Skeletal muscle satellite cell (primary cell): ENCODE results near the gene NEURL1B.
"Not testable (repeated sequence)": the region's sequence is repeated elsewhere in the genome, so short reads cannot be mapped to it uniquely, and the experiment has no call there.

Experiments
- H3K27me3 ChIP-seq: 2 replicates; pipeline ENCODE4 v1.7.0; 2013; ENCODE audit warnings: low read length; ENCODE audit not compliant: control insufficient read depth, insufficient read depth
- H3K36me3 ChIP-seq: 2 replicates; pipeline ENCODE4 v1.7.0; 2013; ENCODE audit warnings: mild to moderate bottlenecking, control low read depth, low read length; ENCODE audit not compliant: insufficient read depth
- H3K4me1 ChIP-seq: 2 replicates; pipeline ENCODE4 v1.7.0; 2013; ENCODE audit warnings: low read length; ENCODE audit not compliant: control insufficient read depth, insufficient read depth
- H3K4me2 ChIP-seq: 2 replicates; pipeline ENCODE4 v1.7.0; 2013; ENCODE audit warnings: mild to moderate bottlenecking, low read length
- H3K4me3 ChIP-seq: 2 replicates; pipeline ENCODE4 v1.7.0; 2013; ENCODE audit warnings: low read length
- H3K9ac ChIP-seq: 2 replicates; pipeline ENCODE4 v1.7.0; 2013; ENCODE audit warnings: mild to moderate bottlenecking, low read depth, low read length, moderate library complexity
- H3K9me3 ChIP-seq: replicated peaks from 2 replicates; pipeline ENCODE4 v1.7.0; 2013; ENCODE audit warnings: mild to moderate bottlenecking, control low read depth, low read length

The NEURL1B gene

GRCh38 chr5:172672681-172673080, 31.6 kb downstream of the NEURL1B start:
- Histone ChIP-seq H3K27me3 (no peaks in the 10 kb centered on the region), H3K4me3 (no peak overlapping the region), H3K4me2 (no peak overlapping the region)

GRCh38 chr5:172674155-172674554, 33.1 kb downstream of the NEURL1B start:
- Histone ChIP-seq H3K4me2 (no peak overlapping the region), H3K4me3 (no peak overlapping the region), H3K9ac (no peak overlapping the region), H3K36me3 (no peaks in the 10 kb centered on the region), H3K9me3 (no peaks in the 10 kb centered on the region), H3K4me1 (no peaks in the 10 kb centered on the region), H3K27me3 (no peaks in the 10 kb centered on the region)

More at GRCh38 chr5:172672681-172673080, 31.6 kb downstream of the NEURL1B start:
- H3K36me3 ChIP-seq = no peaks in the 10 kb centered on the region
- H3K4me1 ChIP-seq = no peaks in the 10 kb centered on the region
- no peaks in the 10 kb centered on the region for H3K9me3 ChIP-seq
- no peak overlapping the region for H3K9ac ChIP-seq

DNA sequence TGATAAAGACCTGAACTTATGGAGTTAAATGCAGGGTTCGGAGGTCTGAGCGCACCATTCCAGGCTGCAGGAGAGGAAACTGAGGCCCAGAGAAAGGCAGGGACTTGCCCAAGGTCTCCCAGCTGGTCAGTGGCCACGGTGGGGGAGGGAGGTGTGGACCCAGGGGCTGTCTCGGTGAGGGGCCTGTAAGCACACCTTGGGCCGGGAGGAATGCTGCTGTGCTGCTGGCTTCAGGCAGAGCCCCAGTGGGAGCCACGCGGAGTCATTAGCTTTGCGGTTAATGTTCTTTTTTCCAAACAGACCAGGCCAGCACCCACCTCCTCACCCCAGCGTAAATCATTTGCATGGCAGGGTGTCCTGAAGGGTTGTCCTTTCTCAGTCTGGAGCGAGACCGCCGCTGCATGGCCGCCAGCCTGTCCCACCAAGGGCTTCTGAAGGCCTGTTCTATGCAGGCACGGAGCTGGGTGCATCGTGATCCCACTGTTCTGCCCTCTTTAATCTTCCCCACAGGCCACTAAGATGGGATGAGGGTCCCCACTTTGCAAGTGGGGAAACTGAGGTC, 35.9 kb downstream of the NEURL1B start:
- no peaks in the 10 kb centered on the region for H3K36me3 ChIP-seq

GRCh38 chr5:172678362-172678874, 37.4 kb downstream of the NEURL1B start:
- H3K9me3 ChIP-seq, H3K4me1 ChIP-seq, H3K9ac ChIP-seq, H3K4me3 ChIP-seq, H3K27me3 ChIP-seq, H3K36me3 ChIP-seq, H3K4me2 ChIP-seq: not testable (repeated sequence)

More for the DNA sequence above, 35.9 kb downstream of the NEURL1B start:
- Histone ChIP-seq H3K4me1 (no peaks in the 10 kb centered on the region), H3K27me3 (no peaks in the 10 kb centered on the region), H3K9me3 (no peaks in the 10 kb centered on the region), H3K4me3 (no peak overlapping the region), H3K4me2 (no peak overlapping the region), H3K9ac (no peak overlapping the region)

GRCh38 chr5:172678902-172679301, 37.8 kb downstream of the NEURL1B start:
- Histone ChIP-seq H3K36me3 (no peaks in the 10 kb centered on the region), H3K4me3 (no peak overlapping the region), H3K9ac (no peak overlapping the region), H3K4me1 (no peaks in the 10 kb centered on the region), H3K9me3 (no peaks in the 10 kb centered on the region), H3K4me2 (no peak overlapping the region), H3K27me3 (no peaks in the 10 kb centered on the region)

DNA sequence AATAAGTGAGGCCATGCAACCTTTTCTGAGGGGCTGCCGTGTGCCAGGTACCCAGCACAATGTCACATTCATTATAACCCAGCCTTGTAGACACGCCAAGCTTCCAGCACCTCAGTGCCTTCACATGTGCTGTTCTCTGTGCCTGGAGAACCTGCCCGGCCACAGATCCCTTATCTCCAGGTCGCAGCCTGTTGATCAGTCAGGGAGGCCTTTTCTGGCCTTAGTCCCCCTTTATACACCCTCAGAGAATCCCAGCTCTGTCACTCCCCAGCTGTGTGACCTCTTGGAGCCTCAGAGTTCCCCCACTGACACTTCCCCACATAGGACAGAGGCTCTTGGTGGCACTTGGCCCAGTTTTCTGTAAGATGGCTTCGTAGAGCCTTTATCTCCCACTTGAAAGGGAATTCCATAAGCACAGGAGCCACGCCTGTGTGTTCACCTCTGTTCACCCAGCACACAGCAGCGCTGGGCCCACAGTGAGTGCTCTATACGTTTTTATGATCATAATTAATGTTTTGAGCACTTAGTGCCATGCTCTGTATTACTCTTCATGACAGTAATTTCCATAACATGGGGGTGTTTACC, 38.7 kb downstream of the NEURL1B start:
- no peak overlapping the region for H3K4me3 ChIP-seq
- no peaks in the 10 kb centered on the region for H3K36me3 ChIP-seq
- no peak overlapping the region for H3K4me2 ChIP-seq
- H3K9ac ChIP-seq = no peak overlapping the region
- no peaks in the 10 kb centered on the region for H3K27me3 ChIP-seq
- H3K9me3 ChIP-seq = no peaks in the 10 kb centered on the region
- no peaks in the 10 kb centered on the region for H3K4me1 ChIP-seq

- no peak overlapping the region for H3K4me2 ChIP-seq
- H3K9ac ChIP-seq = no peak overlapping the region
- H3K4me1 ChIP-seq = peaks cover 2% of the 10 kb centered on the region
- H3K36me3 ChIP-seq = no peaks in the 10 kb centered on the region
- no peak overlapping the region for H3K4me3 ChIP-seq
- H3K27me3 ChIP-seq = no peaks in the 10 kb centered on the region
- no peaks in the 10 kb centered on the region for H3K9me3 ChIP-seq
These were observed 39.9 kb downstream of the NEURL1B start for GRCh38 chr5:172680921-172681320.

- Histone ChIP-seq H3K27me3 (no peaks in the 10 kb centered on the region), H3K9ac (no peak overlapping the region), H3K36me3 (no peaks in the 10 kb centered on the region), H3K9me3 (no peaks in the 10 kb centered on the region), H3K4me1 (peaks cover 6% of the 10 kb centered on the region), H3K4me3 (no peak overlapping the region), H3K4me2 (no peak overlapping the region)
These were observed 40.4 kb downstream of the NEURL1B start for GRCh38 chr5:172681421-172681820.

DNA sequence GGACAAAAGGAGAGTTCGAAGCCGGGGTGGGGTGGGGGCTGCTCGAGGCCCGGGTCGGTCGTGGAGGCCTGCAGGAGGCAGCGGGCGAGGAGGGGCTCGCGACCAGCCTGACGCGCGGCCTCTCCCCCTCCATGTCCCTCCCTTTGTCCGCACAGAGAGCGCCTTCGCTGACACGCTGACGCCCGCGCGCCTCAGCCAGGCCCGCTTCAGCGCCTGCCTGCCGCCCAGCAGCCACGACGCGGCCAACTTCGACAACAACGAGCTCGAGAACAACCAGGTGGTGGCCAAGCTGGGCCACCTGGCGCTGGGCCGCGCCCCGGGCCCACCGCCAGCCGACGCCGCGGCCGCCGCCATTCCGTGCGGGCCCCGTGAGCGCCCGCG, 42.2 kb downstream of the NEURL1B start:
- no peak overlapping the region for H3K9ac ChIP-seq
- no peak overlapping the region for H3K4me3 ChIP-seq

GRCh38 chr5:172683645-172684471, 42.8 kb downstream of the NEURL1B start:
- Histone ChIP-seq H3K4me2 (no peak overlapping the region), H3K4me3 (no peak overlapping the region), H3K4me1 (peaks cover 6% of the 10 kb centered on the region), H3K9ac (no peak overlapping the region), H3K27me3 (no peaks in the 10 kb centered on the region), H3K9me3 (no peaks in the 10 kb centered on the region), H3K36me3 (no peaks in the 10 kb centered on the region)

More for the DNA sequence above, 42.2 kb downstream of the NEURL1B start:
- Histone ChIP-seq H3K4me1 (peaks cover 6% of the 10 kb centered on the region), H3K27me3 (no peaks in the 10 kb centered on the region), H3K9me3 (no peaks in the 10 kb centered on the region), H3K4me2 (no peak overlapping the region), H3K36me3 (no peaks in the 10 kb centered on the region)

DNA sequence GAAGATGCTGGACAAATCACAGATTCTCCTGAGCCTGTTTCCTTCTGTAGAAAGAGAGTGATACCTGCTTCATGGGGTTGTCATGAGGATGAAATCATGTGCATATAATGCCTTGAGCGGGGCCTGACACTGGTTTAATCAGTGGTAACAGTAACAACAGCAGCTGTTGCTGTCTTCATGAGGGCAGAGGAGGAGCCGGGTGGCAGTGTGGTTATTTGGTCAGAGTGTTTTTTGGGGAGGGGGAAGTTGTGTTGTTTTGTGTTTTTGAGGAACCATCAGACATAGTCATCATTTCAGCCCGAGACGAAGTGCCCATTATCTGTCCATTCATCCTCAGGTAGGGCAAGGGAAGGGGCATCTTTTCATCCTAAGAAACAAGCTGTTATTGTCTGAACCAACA, 44.0 kb downstream of the NEURL1B start:
- no peaks in the 10 kb centered on the region for H3K27me3 ChIP-seq
- H3K4me3 ChIP-seq = no peak overlapping the region
- peaks cover 6% of the 10 kb centered on the region for H3K4me1 ChIP-seq
- no peaks in the 10 kb centered on the region for H3K36me3 ChIP-seq
- no peak overlapping the region for H3K4me2 ChIP-seq
- no peak overlapping the region for H3K9ac ChIP-seq
- no peaks in the 10 kb centered on the region for H3K9me3 ChIP-seq
